ENCODE data around the gene JCHAIN.
"Not testable (repeated sequence)": the region's sequence is repeated elsewhere in the genome, so short reads cannot be mapped to it uniquely, and the experiment has no call there.

Gene JCHAIN

GRCh38 chr4:70666369-70666768 is at the start of gene JCHAIN:
JCHAIN (minus strand) TSS chr4:70666508; CDS start chr4:70666490, 18 bp downstream.
- DNase-seq (ENCODE audit: low read depth): no peak

GRCh38 chr4:70715097-70715496 is 48.8 kb upstream of the JCHAIN start:
- DNase-seq (ENCODE audit: low read depth): no peak

- no peak for DNase-seq (ENCODE audit: low read depth)
Measured at GRCh38 chr4:70714079-70714887, 48.0 kb upstream of the JCHAIN start.

GRCh38 chr4:70713453-70714078 is 47.3 kb upstream of the JCHAIN start:
- DNase-seq (ENCODE audit: low read depth): no peak

GRCh38 chr4:70712604-70713452 is 46.5 kb upstream of the JCHAIN start:
- DNase-seq (ENCODE audit: low read depth): no peak

- no peak for DNase-seq (ENCODE audit: low read depth)
Measured at GRCh38 chr4:70712150-70712549, 45.8 kb upstream of the JCHAIN start.

- DNase-seq (ENCODE audit: low read depth): no peak
Measured at GRCh38 chr4:70711599-70711998, 45.3 kb upstream of the JCHAIN start.

GRCh38 chr4:70709611-70710205 is 43.4 kb upstream of the JCHAIN start:
- no peak for DNase-seq (ENCODE audit: low read depth)

- no peak for DNase-seq (ENCODE audit: low read depth)
Measured at GRCh38 chr4:70706516-70706915, 40.2 kb upstream of the JCHAIN start.

- DNase-seq (ENCODE audit: low read depth): no peak
Measured at GRCh38 chr4:70706044-70706461, 39.7 kb upstream of the JCHAIN start.

- peak; percentile 61 for DNase-seq (ENCODE audit: low read depth)
Measured at GRCh38 chr4:70705183-70706043, 39.1 kb upstream of the JCHAIN start.

- no peak for DNase-seq (ENCODE audit: low read depth)
Measured at GRCh38 chr4:70704931-70705182, 38.5 kb upstream of the JCHAIN start.

GRCh38 chr4:70704215-70704930 is 38.1 kb upstream of the JCHAIN start:
- DNase-seq (ENCODE audit: low read depth): peak; percentile 50

GRCh38 chr4:70703619-70704214 is 37.4 kb upstream of the JCHAIN start:
- no peak for DNase-seq (ENCODE audit: low read depth)

GRCh38 chr4:70702592-70702991 is 36.3 kb upstream of the JCHAIN start:
- DNase-seq (ENCODE audit: low read depth): not testable (repeated sequence)

- DNase-seq (ENCODE audit: low read depth): no peak
Measured at GRCh38 chr4:70701271-70701670, 35.0 kb upstream of the JCHAIN start.

- DNase-seq (ENCODE audit: low read depth): no peak
Measured at GRCh38 chr4:70700712-70701111, 34.4 kb upstream of the JCHAIN start.

GRCh38 chr4:70698435-70698834 is 32.1 kb upstream of the JCHAIN start:
- not testable (repeated sequence) for DNase-seq (ENCODE audit: low read depth)

GRCh38 chr4:70694633-70695032 is 28.3 kb upstream of the JCHAIN start:
- DNase-seq (ENCODE audit: low read depth): not testable (repeated sequence)

GRCh38 chr4:70691661-70692060 is 25.4 kb upstream of the JCHAIN start:
- no peak for DNase-seq (ENCODE audit: low read depth)

All from stimulated activated CD8-positive, alpha-beta memory T cell treated with anti-CD3 and anti-CD28 coated beads, Interleukin-4, amount 100 ng/mL, for 24 hours (primary cell).